Left renal cortex interstitium (tissue), 4 donors: ENCODE data around the gene PRICKLE2. TPM values are rescaled to one million over a fixed set of nuclear protein-coding genes. Genes with fewer than 3 reads are reported as not detected.
"Not testable (repeated sequence)": the region's sequence is repeated elsewhere in the genome, so short reads cannot be mapped to it uniquely, and the experiment has no call there.

Source experiments
- DNase-seq, 4 donors: peaks; one replicate each; pipeline ENCODE4 v3.0.0-alpha.2; 2013; ENCODE audit warnings: low read depth in 4 of 4, low spot score in 2 of 4, missing footprints in 1 of 4
- polyA plus RNA-seq, 4 donors: library from polyadenylated mRNA; unstranded; fragments of 120-200 nt; gene quantifications; one replicate each; pipeline ENCODE4 v1.2.1, GENCODE V29; 2013; ENCODE audit not compliant: insufficient read length in 4 of 4

The PRICKLE2 gene
- polyA plus RNA-seq, 4 donors: 16.5 to 24.1 (median 19.8) TPM

DNA sequence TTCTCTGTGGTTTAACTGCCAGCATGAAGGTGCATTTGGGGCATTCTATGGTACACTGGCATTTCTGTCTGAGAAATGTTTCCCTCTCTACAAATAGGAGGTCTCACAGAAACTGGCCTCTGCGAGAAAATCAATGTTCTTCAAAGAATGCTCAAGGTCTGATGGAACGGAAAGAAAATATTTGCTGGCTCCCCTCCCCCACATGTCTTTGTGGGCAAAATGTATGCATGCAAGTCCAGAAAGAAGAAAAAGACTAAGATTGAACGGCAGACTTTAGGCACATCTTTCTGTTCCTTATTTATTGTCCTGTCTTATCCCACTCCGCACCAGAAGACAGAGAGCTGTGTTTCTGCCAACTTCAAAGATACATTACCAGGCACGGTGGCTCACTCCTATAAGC lies 118.1 kb downstream of the PRICKLE2 start:
- no peak for DNase-seq

DNA sequence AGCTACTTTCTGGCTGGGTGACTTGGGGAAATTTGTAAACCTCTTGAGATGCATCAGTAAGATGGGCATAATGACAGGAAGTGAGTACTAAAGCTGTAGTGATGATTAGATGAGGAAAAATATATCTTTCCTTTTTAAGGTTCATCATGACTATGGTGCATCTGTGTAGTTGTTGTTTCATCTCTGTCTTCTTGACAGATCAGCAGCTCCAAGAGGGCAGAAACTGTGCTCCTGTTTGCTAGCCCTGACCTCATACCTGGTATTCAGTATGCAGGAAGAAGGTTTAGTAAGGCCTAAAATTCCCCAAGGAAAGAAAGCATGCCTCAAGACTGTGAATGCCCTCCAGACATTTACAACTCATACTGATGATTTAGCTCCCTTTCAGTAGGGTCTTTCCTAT lies 119.5 kb downstream of the PRICKLE2 start:
- no peak for DNase-seq

DNA sequence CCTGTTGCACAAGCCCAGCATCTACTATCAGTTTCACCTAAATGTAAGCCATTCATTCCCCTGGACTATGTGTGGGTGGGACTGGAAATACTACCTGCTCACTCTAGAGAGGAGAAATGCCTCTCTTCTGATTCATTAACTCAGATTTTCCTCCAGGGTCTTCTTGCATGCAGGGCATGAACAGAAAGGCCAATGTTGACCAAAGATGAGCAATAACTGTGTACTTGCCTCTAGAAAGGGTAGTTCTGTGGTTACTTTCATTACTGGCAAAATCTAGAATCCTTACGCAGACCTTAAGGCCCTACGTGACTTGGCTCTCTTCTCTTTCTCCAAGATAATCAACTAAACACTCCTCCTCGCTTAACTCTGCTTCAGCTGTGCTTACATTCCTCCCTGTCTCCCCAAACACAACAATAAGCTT lies 120.6 kb downstream of the PRICKLE2 start:
- DNase-seq: no peak

DNA sequence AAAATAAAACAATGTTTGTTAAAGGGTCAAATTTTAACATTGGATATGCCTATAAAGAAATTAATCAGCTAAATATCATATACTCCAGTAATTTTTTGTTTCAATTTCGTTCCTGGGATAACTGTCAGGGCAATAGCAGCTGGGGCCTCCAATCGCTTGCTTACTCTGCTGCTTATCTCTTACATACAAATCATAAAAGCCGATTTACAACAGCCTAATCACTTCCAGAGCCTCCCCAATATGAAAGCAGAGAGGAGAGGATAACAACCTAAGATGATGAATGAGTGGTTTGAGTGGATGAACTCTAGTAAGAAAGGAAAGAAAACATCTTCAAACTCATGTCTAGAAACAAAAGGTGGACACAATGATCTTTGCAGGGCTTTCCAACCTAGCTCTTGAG lies 121.3 kb downstream of the PRICKLE2 start:
- DNase-seq: no peak

DNA sequence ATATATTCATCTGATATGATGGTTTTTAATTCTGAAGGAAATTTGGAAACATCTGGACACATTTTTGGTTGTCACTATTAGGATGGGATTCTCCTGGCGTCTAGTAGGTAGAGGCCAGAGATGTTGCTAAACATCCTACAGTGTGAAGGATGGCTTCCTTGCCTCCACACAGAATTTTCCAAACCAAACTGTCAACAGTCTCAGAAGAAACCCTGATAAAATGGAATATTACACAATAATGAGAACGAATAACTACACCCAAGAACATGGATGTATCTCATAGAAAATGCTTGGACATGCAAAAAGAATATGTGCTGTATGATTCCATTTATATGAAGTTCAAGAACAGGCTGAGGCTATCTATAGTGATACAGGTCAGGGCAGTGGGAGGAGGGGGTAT lies 122.1 kb downstream of the PRICKLE2 start:
- DNase-seq: no peak

DNA sequence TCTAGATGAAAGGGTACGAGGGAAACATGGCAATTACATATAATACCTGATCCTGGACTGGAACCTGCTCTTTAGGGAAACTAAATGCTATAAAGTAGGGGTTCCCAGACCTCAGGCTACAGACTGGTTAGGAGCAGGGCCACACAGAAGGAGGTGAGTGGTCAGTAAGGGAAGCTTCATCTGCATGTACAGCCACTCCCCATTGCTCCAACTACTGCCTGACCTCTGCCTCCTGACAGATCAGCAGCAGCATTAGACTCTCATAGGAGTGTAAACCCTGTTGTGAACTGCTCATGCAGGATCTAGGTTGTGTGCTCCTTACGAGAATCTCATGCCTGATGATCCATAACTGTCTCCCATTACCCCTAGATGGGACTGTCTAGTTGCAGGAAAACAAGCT lies 123.1 kb downstream of the PRICKLE2 start:
- no peak for DNase-seq

DNA sequence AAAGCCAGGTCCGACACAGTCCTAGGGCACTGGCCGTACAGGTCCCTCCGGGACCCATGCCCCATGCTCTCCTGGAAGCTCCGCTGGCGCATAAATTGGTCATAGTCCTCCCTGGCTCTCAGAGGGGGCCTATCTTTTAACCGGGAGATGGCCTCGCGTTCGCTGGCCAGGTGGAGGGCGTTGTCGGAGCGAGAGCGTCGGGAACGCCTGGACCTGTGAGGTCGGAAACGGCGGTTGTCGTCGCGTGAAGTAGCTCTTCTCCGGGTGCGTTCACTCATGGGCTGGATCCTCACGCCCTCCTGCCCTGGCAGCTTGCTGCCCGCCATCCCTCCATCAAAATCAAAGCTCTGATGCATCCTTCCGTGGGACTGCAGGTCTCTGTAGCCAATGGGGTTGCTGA lies 126.0 kb downstream of the PRICKLE2 start:
- DNase-seq: no peak

DNA sequence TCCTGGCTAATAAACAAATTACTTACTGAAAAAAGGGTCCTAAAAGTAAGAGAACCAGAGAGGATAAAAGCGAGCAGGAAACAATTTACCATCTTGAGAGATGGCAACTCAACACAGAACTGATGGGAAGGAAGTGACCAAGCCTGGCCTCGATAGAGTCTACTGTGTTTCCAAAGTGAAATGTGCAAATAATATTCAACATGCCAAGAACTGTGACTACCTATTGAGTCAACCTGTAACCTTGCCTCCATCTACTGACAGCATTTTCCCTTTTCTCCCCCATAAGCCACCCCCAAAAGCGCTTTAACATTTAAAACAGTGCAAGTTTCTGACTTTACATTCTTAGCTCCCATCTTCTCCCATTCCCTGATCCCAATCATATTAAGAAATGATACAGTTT lies 126.6 kb downstream of the PRICKLE2 start:
- DNase-seq: no peak

DNA sequence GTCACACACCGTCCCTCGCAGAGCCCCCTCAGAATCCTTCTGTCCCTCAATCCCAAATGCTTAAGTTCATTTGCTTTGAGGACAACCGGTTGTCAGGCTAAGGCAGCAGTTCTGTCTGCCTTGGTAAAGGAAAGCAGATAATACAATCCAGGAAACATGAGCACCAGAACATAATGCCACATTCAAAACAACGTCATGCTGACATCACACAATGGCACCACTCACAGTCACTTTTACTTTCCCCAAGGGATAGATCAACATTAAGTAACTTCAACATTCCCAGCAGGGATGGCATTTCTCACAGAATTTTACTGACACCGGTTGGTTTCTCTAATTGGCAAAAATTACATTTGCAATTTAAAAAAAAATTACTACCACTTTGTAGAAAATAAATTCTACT lies 127.3 kb downstream of the PRICKLE2 start:
- no peak for DNase-seq

DNA sequence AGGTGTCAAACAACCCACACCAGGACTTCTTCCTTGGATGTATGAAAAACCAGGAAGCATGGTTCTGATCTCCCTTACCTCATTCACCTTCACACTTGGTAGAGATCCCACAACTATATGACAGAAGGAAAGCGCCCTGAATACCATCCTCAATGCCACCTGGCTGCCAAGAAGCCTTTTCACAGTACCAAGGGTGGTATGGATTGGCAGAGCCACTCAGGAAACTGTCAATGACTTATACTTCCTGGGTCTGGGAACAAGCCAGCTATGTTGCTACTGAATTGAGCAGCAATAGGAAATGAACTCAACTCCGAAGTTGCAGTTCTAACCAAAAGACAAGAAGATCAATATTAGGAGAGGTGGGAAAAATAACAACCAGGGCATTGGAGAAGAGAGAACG lies 129.5 kb downstream of the PRICKLE2 start:
- no peak for DNase-seq

DNA sequence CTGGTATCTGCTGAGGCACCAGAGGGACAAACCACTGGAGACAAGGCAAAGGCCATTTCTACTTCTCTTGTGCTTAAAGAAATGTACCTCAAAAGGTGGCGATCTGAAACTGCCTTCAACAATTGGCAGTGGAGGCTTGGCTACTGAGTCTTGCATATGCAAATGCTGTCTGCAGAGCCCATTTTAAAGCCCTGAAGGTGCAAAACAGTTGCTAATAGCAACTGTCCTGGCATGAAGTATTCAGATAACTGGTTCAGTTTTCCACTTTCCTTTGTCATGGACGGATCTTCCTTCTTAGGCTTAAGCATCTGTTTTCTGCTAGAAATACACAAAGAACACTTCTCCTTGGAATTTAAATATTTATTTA lies 130.6 kb downstream of the PRICKLE2 start:
- no peak for DNase-seq

DNA sequence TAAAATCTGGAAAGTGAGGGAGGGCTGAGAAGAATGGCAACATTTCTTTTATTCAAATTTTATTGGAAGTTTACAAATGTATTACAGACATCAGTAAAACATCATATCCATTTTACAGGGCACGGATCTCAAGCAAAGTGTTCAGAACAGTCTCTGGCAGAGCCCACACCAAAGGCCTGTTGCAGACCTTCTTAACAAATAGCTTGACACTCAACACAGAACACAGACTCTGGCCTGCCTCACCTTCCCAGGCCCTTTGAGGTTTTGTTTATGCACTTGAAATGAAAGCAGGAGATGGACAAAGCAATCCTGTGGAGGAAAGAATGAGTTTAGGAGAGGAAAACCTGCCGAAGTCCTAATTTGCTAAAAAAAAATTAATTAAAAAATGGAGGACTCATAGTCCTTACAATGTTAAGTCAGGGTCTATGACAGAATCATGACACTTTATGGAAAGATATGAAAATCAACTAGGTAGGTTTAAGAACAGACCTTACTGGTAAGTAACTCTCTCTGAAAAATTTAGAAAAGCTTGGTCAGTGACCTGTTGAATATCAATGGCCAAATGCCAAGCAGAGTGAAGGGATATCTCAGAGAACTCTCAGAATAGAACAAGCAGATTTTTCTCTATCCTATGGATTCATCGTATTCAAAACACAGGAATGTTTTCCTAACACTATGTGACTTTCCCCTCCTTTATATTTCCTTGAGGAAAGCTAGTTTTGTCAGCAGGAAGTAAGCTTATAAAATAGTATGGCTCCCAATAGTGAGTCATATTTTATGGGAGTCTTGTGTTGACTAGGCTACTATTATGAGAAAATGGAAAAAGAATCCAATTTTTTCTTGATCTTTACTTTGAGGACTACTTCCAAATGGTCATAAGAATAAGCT lies 131.2 kb downstream of the PRICKLE2 start:
- DNase-seq: no peak

DNA sequence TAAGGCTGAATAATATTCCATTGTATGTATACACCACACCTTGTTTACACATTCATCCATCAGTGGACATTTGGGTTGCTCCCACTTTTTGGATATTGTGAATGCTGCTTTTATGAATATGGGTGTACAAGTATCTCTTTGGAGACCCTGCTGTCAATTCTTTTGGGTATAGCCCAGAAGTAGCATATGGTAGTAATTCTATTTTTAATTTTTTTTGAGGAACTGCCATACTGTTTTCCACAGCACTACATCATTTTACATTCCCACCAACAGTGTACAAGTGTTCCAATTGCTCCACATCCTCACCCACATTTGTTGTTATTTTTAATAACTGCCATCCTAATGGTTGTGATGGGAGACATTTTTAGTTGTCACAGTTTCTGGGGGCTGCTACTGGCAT lies 132.1 kb downstream of the PRICKLE2 start:
- no peak for DNase-seq

DNA sequence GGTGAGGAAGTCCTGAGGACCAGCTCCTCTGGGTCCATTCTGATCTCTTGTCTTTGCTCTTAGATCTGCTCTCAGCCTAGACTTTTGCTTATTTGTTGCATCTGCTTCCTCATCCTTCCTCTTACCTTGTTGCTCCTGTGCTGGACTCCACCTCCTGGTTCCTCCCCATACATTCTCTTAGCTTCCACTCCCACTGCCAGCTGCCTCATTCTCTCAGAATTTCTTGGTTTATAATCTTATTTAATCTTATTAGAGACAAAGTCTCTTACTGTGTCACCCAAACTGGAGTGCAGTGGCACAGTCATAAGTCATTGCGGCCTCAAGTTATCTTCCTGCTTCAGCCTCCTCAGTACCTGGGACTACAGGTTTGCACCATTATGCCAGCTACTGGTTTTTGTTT lies 133.8 kb downstream of the PRICKLE2 start:
- no peak for DNase-seq

DNA sequence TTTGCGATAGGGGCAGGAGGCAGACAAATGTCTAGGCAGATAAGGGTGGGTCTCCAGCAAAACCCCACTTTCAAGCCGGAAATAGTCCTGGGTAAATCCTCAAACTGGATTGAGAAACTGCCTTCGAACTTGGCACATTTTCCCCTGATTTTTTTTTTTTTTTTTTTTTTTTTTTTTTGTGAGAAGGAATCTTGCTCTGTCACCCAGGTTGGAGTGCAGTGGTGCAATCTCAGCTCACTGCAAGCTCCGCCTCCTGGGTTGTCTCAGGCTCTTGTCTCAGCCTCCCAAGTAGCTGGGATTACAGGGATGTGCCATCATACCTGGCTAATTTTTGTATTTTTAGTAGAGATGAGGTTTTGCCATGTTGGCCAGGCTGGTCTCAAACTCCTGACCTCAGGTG lies 135.9 kb downstream of the PRICKLE2 start:
- DNase-seq: not testable (repeated sequence)

DNA sequence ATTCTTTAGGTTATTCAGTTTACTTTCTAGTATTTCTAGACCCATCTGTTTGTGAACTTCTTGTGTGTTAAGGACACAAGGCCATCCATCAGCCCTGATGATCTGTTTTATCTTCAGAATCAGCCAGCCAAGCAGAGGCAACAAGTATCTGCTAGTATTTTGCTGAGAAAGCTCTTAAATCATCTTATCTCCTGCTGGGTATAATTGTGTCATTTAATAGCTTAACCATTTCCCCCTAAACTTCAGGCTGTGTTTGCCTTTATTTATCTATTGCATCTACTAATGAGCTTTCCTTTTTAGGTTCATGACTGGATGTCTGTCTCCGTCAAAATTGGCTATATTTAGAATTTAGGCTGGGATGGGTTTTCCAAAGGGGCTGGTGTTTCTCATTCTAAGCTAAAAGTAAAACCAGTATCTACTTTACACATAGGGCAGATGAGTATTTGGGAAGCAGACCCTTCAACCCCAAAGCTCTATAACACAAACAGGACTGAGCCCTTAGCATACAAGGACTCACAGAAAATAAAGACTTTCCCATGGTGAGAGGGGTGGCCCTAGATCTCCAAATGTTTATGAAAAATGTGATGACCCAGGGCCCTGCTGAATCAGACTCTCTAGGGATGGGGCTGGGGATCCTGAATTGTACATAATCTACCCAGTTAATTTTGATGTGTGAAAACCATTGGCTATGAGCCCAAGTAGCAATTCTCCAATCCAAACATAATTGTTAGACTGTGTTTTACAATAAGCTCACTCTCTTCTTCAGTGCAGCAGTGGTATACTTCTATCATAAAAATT lies 136.7 kb downstream of the PRICKLE2 start:
- DNase-seq: no peak

DNA sequence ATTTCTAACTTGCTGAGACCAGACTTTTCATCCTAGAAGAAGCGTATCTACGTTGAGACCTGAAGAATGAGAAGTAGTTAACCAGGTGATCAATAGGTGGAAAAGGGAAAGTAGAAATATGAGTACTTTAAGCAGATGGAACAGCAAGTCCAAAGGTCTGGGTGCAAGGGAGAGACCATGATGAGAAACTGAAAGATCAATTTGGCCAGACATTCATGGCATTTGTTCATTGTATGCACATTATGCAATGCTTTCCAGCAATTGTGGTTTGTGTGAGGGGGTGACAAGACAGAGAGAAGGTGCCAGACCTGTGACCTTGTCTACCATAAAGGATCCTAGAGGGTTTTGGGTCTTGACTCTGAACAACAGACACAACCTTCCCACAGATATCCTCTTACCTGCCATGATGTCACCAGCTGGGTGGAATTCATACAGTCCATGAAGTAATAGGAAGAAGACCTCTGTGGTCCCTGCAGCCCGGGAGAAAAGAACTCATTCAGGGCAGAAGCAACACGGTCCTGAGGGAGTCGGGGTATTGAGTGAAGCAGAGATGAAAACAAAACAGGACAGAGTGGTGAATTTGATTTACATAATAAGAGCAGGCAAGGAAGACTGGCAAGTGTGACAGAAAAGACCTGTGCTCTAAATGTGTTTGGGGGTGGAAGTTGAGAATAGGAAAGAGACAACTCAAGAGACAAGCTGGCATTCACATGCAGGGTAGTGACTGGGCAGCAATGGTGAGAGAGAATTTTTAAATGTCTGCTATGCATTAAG lies 138.6 kb downstream of the PRICKLE2 start:
- DNase-seq: no peak

DNA sequence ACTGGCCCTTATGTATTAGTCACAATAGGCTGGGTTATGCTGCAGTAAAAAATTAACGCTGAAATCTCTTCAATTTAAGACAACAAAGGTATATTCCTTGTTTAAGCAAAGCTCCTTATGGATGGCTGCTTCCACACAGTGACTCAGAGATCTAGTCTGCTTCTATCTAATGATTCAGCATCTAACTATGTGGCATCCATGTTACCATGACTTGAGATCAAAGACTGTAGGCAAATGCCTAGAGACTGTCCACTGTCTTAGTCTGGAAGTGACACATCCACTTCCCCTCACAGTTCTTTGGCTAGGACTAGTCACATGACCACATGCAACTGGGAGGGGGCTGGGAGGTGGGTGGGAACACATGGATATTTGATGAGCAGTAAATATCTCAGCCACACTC lies 140.6 kb downstream of the PRICKLE2 start:
- no peak for DNase-seq

DNA sequence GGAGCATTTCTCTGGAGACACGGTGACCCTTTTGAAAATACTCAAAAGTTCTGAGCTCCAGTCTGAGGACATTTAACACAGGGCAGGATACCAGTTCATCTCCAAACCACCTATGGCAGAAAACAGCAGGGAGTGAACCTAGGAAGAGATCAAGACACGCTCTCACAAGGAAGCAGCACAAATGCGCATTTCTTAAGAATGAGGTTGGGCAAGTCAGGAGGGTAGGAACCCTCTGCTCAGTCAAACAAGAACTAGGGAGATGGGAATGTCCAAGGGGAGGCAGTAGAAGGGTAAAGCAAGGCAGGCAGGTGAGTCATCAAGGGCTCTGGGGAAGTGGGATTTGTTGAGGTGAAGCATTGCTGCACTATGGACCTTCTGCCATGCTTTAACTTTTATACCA lies 141.7 kb downstream of the PRICKLE2 start:
- DNase-seq: no peak

DNA sequence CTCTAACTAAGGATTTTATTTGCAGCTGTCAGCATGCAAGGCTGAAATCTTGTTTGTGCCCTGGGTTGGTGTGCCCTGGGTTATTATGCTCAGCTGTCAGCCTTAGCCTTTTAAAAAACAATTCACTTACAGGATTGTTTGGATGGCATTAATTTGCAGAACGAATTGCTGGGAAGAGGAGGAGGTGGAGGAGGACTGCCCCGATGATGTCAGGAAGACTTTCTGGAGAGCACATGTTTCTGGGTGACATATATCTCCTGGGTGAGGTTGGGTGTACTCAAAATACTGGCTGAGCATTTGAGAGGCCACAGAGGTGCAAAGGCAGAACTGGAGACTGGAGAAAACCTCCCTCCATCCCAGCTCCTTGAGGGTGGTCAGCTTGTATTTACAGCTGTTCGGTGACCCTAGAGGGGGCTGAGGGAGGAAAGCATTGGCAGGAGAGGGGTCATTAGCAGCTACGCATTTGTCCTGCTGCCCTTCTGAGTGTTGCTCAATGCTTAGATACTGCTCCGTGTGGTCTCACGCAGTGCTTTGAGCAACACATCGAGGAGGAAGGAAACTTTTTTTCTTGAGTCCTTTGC lies 142.2 kb downstream of the PRICKLE2 start:
- DNase-seq: no peak

DNA sequence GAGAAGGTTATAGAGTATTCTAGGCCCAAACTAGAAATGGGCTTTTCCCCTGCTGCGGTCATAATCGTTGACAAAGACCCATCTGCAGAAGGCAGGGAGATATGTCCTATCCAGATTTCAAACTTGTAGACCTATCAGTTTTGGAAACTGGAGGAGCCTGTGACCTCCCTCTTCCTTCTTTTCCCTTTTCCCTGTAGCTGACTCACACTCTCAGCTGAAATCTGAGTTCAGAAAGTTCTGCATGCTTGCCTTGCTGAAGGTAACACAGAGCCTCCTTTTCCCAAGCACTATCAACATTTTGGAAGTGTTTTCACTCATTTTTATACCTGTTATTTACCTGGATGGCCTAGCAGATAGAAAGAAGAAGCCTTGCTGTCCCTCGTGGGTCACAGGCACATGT lies 142.9 kb downstream of the PRICKLE2 start:
- DNase-seq: no peak
